K562 (cell line): ENCODE measurements around the gene MYLIP. TPM values are rescaled to one million over a fixed set of nuclear protein-coding genes. Genes with fewer than 3 reads are reported as not detected.

ENCODE experiments used
- CBFA2T2 ChIP-seq: fragments of 450-650 bp; conservative IDR thresholded peaks from 2 replicates; pipeline ENCODE4 v1.6.1; 2017; ENCODE audit warnings: mild to moderate bottlenecking
- CC2D1A ChIP-seq: fragments of 450-650 bp; IDR thresholded peaks from 2 replicates; pipeline ENCODE4 v1.6.1; 2017; ENCODE audit warnings: mild to moderate bottlenecking
- CEBPG ChIP-seq, 3 experiments: fragments of 200-800 bp in 1 of 3; sonication (Bioruptor generic) in 1 of 3; sonication (generic) in 1 of 3; formaldehyde crosslinking in 1 of 3; IDR thresholded peaks in 2 of 3; conservative IDR thresholded peaks in 1 of 3; 2 replicates each; pipeline versions ENCODE4 v1.6.1 to v1.8.0; 2016 to 2022; ENCODE audit warnings: missing compliant biosample characterization in 2 of 3, missing genetic modification characterization in 2 of 3, mild to moderate bottlenecking in 1 of 3, missing genetic modification reagents in 1 of 3
- CREM ChIP-seq: IDR thresholded peaks from 2 replicates; pipeline ENCODE4 v1.6.1; 2014; ENCODE audit warnings: antibody characterized with exemption, low read depth
- EP300 ChIP-seq: IDR thresholded peaks from 2 replicates; pipeline ENCODE4 v1.6.1; 2012; ENCODE audit warnings: low read length, improper control_type of control experiment
- ESRRB ChIP-seq: fragments of 250-450 bp; sonication (Bioruptor Pico); IDR thresholded peaks from 2 replicates; pipeline ENCODE4 v1.5.0; 2020; ENCODE audit warnings: mild to moderate bottlenecking, moderate library complexity, borderline replicate concordance
- KLF6 ChIP-seq: fragments of 250-450 bp; sonication (Bioruptor Pico); IDR thresholded peaks from 2 replicates; pipeline ENCODE4 v1.4.0; 2020; ENCODE audit warnings: mild to moderate bottlenecking, moderate library complexity, borderline replicate concordance
- NR4A1 ChIP-seq, 2 experiments: fragments of 250-450 bp in 1 of 2; fragments of 450-650 bp in 1 of 2; sonication (Bioruptor Pico) in 1 of 2; IDR thresholded peaks; 2 replicates each; pipeline versions ENCODE4 v1.4.0 to v1.6.1; 2016 to 2020; ENCODE audit warnings: mild to moderate bottlenecking in 2 of 2, missing compliant biosample characterization in 1 of 2, missing genetic modification characterization in 1 of 2, moderate library complexity in 1 of 2
- OTX1 ChIP-seq: fragments of 450-650 bp; formaldehyde crosslinking; IDR thresholded peaks from 2 replicates; pipeline ENCODE4 v1.4.0; 2022; ENCODE audit warnings: mild to moderate bottlenecking
- RBM14 ChIP-seq: fragments of 200-400 bp; formaldehyde crosslinking; IDR thresholded peaks from 2 replicates; pipeline ENCODE4 v1.6.1; 2018; ENCODE audit warnings: low read depth, mild to moderate bottlenecking, low read length, moderate library complexity, borderline replicate concordance; ENCODE audit not compliant: insufficient read depth
- RNF2 ChIP-seq: sonication (generic); IDR thresholded peaks from 2 replicates; pipeline ENCODE4 v1.6.1; 2016
- SAFB ChIP-seq: fragments of 200-400 bp; formaldehyde crosslinking; IDR thresholded peaks from 2 replicates; pipeline ENCODE4 v1.6.1; 2017; ENCODE audit warnings: low read depth, low read length, borderline replicate concordance
- SMAD1 ChIP-seq: fragments of 150-350 bp; IDR thresholded peaks from 2 replicates; pipeline ENCODE4 v1.6.1; 2014; ENCODE audit warnings: low read length, low read depth; ENCODE audit not compliant: partially characterized antibody
- SRSF7 ChIP-seq: fragments of 200-400 bp; formaldehyde crosslinking; optimal IDR thresholded peaks from 2 replicates; pipeline ENCODE3; 2017; ENCODE audit warnings: mild to moderate bottlenecking, low read depth, low read length
- ZNF212 ChIP-seq: fragments of 450-650 bp; formaldehyde crosslinking; IDR thresholded peaks from 2 replicates; pipeline ENCODE4 v1.4.0; 2020; ENCODE audit warnings: mild to moderate bottlenecking
- ZNF589 ChIP-seq: fragments of 200-800 bp; sonication (Bioruptor generic); IDR thresholded peaks from 2 replicates; pipeline ENCODE4 v1.6.1; 2016; ENCODE audit warnings: low read depth, missing genetic modification characterization, missing compliant biosample characterization
- ZSCAN32 ChIP-seq: fragments of 450-650 bp; formaldehyde crosslinking; IDR thresholded peaks from 2 replicates; pipeline ENCODE4 v1.4.0; 2020; ENCODE audit warnings: mild to moderate bottlenecking, moderate library complexity
- polyA plus RNA-seq, 8 experiments: library from polyadenylated mRNA; depleted of rRNA in 4 of 8; stranded (reverse) in 5 of 8; unstranded in 3 of 8; fragments of >200 nt; fragmentation: Nextera tagmentation in 2 of 8; fragmentation: Illumina TruSeq in 1 of 8; extraction: Ambion mirVana in 2 of 8; extraction: Trizol in 1 of 8; gene quantifications; 2 replicates each; pipeline versions ENCODE4 v1.2.1 to v1.2.3, GENCODE V29; 2011 to 2014; ENCODE audit warnings: inconsistent platforms in 1 of 8, missing spikeins in 1 of 8
- total RNA-seq, 7 experiments: library from RNA; depleted of rRNA in 6 of 7; stranded (reverse); fragments of >200 nt in 6 of 7; fragmentation: Illumina TruSeq in 2 of 7; extraction: Trizol in 2 of 7; gene quantifications; 2 replicates each; pipeline versions ENCODE4 v1.2.1 to v1.2.3, GENCODE V29; 2011 to 2021; ENCODE audit warnings: low replicate concordance in 1 of 7
- TF ChIP-seq, protein P1 (sequence below): fragments of 250-450 bp; sonication (Bioruptor Pico); IDR thresholded peaks from 2 replicates; pipeline ENCODE4 v1.9.0; 2021; ENCODE audit warnings: mild to moderate bottlenecking, inconsistent platforms
- TF ChIP-seq, protein P2 (sequence below), 2 experiments: fragments of 450-650 bp in 1 of 2; sonication (generic) in 1 of 2; formaldehyde crosslinking; conservative IDR thresholded peaks; 2 replicates each; pipeline versions ENCODE4 v1.4.0 to v1.8.1; 2020 to 2022; ENCODE audit warnings: mild to moderate bottlenecking in 1 of 2, missing genetic modification reagents in 1 of 2
- TF ChIP-seq, protein P3 (sequence below): fragments of 200-800 bp; sonication (Bioruptor generic); IDR thresholded peaks from 2 replicates; pipeline ENCODE4 v1.6.1; 2016; ENCODE audit warnings: missing genetic modification characterization, missing compliant biosample characterization

MYLIP gene
- total and polyA plus RNA-seq, 9 of the 15 experiments (the other 6 are each of a cell fraction or from before 2014, with no cell fraction given), result 10.8 to 43.5 (median 31.5) TPM

DNA sequence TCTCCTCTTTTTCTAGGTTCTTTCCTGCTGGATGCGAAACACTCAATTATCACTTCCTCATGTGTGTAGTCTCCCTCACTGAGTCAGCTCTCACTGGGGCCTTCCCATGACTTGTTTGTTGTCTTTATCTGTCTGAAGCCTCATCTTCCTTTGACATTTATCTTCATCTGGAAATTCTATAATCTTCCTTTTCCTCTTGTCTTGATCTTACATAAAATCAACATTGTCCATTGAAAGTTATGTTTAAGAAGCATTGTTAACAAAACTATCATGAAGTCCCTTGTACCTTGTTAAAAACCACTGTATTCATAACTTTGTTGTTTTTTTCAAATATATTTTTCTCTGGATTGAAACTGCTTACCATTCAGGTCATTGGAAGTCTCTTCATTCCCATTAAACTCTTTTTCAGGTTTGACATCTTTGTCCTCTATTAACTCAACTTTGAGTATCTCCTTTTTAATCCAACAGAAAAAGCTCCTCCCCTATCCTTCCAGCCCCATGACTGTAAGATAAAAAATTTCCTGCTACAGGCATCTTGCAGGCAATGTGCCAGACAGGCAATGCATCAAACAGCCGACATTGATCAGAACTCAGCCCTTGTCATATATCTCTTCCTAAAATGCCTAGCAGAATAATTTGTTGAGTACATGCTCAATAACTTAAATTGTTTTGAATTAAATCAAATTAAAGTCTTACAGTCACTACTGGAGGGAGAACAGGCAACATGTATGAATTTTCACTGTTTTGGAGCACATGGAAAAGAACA lies 34.8 kb downstream of the MYLIP start (continued):
- TF ChIP-seq, protein P1, sequence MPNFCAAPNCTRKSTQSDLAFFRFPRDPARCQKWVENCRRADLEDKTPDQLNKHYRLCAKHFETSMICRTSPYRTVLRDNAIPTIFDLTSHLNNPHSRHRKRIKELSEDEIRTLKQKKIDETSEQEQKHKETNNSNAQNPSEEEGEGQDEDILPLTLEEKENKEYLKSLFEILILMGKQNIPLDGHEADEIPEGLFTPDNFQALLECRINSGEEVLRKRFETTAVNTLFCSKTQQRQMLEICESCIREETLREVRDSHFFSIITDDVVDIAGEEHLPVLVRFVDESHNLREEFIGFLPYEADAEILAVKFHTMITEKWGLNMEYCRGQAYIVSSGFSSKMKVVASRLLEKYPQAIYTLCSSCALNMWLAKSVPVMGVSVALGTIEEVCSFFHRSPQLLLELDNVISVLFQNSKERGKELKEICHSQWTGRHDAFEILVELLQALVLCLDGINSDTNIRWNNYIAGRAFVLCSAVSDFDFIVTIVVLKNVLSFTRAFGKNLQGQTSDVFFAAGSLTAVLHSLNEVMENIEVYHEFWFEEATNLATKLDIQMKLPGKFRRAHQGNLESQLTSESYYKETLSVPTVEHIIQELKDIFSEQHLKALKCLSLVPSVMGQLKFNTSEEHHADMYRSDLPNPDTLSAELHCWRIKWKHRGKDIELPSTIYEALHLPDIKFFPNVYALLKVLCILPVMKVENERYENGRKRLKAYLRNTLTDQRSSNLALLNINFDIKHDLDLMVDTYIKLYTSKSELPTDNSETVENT (CRISPR knock-in tag), result no peak
- no peak for TF ChIP-seq KLF6 (CRISPR knock-in tag)
- TF ChIP-seq OTX1 (CRISPR knock-in tag), result no peak
- TF ChIP-seq SMAD1, result no peak
- TF ChIP-seq CEBPG (CRISPR knock-in tag; IDR thresholded peaks at IDR 0.05), result no peak
- no peak for TF ChIP-seq CEBPG (tag; conservative IDR thresholded peaks at IDR 0.05 in 1 of 2, IDR thresholded peaks at IDR 0.05 in 1 of 2)
- TF ChIP-seq SRSF7, result no peak
- no peak for TF ChIP-seq SAFB
- TF ChIP-seq RBM14, result no peak
- no peak for TF ChIP-seq CREM
- no peak for TF ChIP-seq ESRRB (CRISPR knock-in tag)
- TF ChIP-seq, protein P2, sequence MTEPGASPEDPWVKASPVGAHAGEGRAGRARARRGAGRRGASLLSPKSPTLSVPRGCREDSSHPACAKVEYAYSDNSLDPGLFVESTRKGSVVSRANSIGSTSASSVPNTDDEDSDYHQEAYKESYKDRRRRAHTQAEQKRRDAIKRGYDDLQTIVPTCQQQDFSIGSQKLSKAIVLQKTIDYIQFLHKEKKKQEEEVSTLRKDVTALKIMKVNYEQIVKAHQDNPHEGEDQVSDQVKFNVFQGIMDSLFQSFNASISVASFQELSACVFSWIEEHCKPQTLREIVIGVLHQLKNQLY (CRISPR knock-in tag; conservative IDR thresholded peaks at IDR 0.05), result no peak
- TF ChIP-seq ZNF212 (CRISPR knock-in tag), result no peak
- no peak for TF ChIP-seq ZNF589 (CRISPR knock-in tag)
- TF ChIP-seq, protein P3, sequence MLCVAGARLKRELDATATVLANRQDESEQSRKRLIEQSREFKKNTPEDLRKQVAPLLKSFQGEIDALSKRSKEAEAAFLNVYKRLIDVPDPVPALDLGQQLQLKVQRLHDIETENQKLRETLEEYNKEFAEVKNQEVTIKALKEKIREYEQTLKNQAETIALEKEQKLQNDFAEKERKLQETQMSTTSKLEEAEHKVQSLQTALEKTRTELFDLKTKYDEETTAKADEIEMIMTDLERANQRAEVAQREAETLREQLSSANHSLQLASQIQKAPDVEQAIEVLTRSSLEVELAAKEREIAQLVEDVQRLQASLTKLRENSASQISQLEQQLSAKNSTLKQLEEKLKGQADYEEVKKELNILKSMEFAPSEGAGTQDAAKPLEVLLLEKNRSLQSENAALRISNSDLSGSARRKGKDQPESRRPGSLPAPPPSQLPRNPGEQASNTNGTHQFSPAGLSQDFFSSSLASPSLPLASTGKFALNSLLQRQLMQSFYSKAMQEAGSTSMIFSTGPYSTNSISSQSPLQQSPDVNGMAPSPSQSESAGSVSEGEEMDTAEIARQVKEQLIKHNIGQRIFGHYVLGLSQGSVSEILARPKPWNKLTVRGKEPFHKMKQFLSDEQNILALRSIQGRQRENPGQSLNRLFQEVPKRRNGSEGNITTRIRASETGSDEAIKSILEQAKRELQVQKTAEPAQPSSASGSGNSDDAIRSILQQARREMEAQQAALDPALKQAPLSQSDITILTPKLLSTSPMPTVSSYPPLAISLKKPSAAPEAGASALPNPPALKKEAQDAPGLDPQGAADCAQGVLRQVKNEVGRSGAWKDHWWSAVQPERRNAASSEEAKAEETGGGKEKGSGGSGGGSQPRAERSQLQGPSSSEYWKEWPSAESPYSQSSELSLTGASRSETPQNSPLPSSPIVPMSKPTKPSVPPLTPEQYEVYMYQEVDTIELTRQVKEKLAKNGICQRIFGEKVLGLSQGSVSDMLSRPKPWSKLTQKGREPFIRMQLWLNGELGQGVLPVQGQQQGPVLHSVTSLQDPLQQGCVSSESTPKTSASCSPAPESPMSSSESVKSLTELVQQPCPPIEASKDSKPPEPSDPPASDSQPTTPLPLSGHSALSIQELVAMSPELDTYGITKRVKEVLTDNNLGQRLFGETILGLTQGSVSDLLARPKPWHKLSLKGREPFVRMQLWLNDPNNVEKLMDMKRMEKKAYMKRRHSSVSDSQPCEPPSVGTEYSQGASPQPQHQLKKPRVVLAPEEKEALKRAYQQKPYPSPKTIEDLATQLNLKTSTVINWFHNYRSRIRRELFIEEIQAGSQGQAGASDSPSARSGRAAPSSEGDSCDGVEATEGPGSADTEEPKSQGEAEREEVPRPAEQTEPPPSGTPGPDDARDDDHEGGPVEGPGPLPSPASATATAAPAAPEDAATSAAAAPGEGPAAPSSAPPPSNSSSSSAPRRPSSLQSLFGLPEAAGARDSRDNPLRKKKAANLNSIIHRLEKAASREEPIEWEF (CRISPR knock-in tag), result no peak
- no peak for TF ChIP-seq NR4A1 (CRISPR knock-in tag; IDR thresholded peaks at IDR 0.05)
- no peak for TF ChIP-seq NR4A1 (tag; IDR thresholded peaks at IDR 0.05)
- TF ChIP-seq ZSCAN32 (CRISPR knock-in tag), result no peak
- no peak for TF ChIP-seq CC2D1A
- TF ChIP-seq RNF2, result no peak
- no peak for TF ChIP-seq CBFA2T2
- TF ChIP-seq EP300, result peak; percentile 8; the same call in 1 of the 2 replicates
